PC-3 (cell line): ENCODE results near the gene TAS2R10.

Experiments used
- CTCF ChIP-seq: fragments of 300-600 bp; sonication (generic); conservative IDR thresholded peaks from 2 replicates; pipeline ENCODE4 v1.5.1; 2017; ENCODE audit warnings: antibody characterized with exemption, low read depth, mild to moderate bottlenecking, low read length
- EZH2 ChIP-seq: fragments of 300-600 bp; sonication (generic); IDR thresholded peaks from one replicate; pipeline ENCODE4 v1.6.1; 2017; ENCODE audit warnings: antibody characterized with exemption, mild to moderate bottlenecking, low read length; ENCODE audit not compliant: unreplicated experiment
- EZH2phosphoT487 ChIP-seq: fragments of 300-600 bp; sonication (generic); IDR thresholded peaks from 2 replicates; pipeline ENCODE4 v1.6.1; 2018; ENCODE audit warnings: mild to moderate bottlenecking, antibody characterized with exemption, low read length, borderline replicate concordance

DNA sequence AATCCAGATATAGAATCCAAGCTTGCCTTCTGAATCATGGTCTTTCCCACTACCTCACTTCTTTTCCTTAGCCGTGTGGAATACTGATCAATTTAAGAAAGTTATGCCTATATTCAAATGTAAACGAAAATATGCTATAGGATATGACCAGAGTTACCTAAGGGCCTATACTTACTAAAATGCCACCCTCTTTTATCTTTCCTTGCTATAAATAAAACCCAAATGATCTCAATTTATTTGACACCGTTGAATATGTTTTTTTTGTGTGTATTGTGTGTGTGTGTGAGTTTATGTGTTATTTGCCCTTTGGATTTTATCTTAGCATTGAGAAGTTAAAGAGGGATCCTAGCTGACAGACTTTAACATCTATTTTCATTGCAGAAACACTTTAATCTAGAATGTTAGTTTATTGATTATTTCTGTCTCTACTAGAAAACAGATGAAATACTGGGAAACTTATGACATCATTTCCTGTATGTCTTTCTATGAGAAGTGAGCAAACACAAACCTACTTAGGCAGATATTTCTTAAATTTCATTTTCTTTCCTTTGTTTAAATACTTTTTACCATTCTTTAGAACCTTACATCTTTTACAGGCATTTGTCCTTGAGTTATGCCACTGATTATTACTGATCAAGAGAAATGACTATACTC lies 14.1 kb downstream of the TAS2R10 start:
- TF ChIP-seq CTCF (no peak), EZH2 (no peak), EZH2phosphoT487 (no peak)
